ENCODE results near the gene GUCY1A2. TPM values are rescaled to one million over a fixed set of nuclear protein-coding genes. Genes with fewer than 3 reads are reported as not detected.

The GUCY1A2 gene
- total RNA-seq, 4 donors from 2014 or later, result 2.4 to 17.0 (median 9.9) TPM

- no peak for TF ChIP-seq CTCF (IDR thresholded peaks at IDR 0.05; ENCODE audit: low read depth)
Observed at GRCh38 chr11:106679181-106679580, 339.1 kb downstream of the GUCY1A2 start.

- no peak for TF ChIP-seq CTCF (IDR thresholded peaks at IDR 0.05; ENCODE audit: low read depth)
Observed at GRCh38 chr11:106670069-106670468, 348.2 kb downstream of the GUCY1A2 start.

- TF ChIP-seq CTCF (IDR thresholded peaks at IDR 0.05; ENCODE audit: low read depth), result no peak
Observed at GRCh38 chr11:106668147-106668546, 350.1 kb downstream of the GUCY1A2 start.

GRCh38 chr11:106656646-106657045, 361.6 kb downstream of the GUCY1A2 start:
- no peak for TF ChIP-seq CTCF (IDR thresholded peaks at IDR 0.05; ENCODE audit: low read depth)

- no peak for TF ChIP-seq CTCF (IDR thresholded peaks at IDR 0.05; ENCODE audit: low read depth)
Observed at GRCh38 chr11:106644824-106645223, 373.5 kb downstream of the GUCY1A2 start.

- no peak for TF ChIP-seq CTCF (IDR thresholded peaks at IDR 0.05; ENCODE audit: low read depth)
Observed at GRCh38 chr11:106642331-106642730, 375.9 kb downstream of the GUCY1A2 start.

GRCh38 chr11:106632283-106632682, 386.0 kb downstream of the GUCY1A2 start:
- no peak for TF ChIP-seq CTCF (IDR thresholded peaks at IDR 0.05; ENCODE audit: low read depth)
